ENCODE measurements around the gene GALNT10.

GALNT10 gene

GRCh38 chr5:154275566-154275965 is 85.0 kb downstream of the GALNT10 start:
- Histone ChIP-seq H3K36me3 (ENCODE audit: insufficient read depth, low read length) (no peaks in the 10 kb centered on the region), H3K9me3 (ENCODE audit: low read depth, low read length) (no peaks in the 10 kb centered on the region), H3K9ac (ENCODE audit: insufficient read length) (no peak overlapping the region), H3K27ac (no peak overlapping the region), H3K4me3 (no peak overlapping the region)
- TF ChIP-seq POLR2AphosphoS5 (IDR thresholded peaks at IDR 0.05; ENCODE audit: borderline replicate concordance, low read depth, low read length): no peak
- no peak for TF ChIP-seq FOXP2 (optimal IDR thresholded peaks at IDR 0.05; ENCODE audit: control extremely low read depth, extremely low read length, insufficient read depth)
- TF ChIP-seq EZH2 (IDR thresholded peaks at IDR 0.05): no peak
- DNase-seq (ENCODE audit: low read depth, low spot score): no peak

DNA sequence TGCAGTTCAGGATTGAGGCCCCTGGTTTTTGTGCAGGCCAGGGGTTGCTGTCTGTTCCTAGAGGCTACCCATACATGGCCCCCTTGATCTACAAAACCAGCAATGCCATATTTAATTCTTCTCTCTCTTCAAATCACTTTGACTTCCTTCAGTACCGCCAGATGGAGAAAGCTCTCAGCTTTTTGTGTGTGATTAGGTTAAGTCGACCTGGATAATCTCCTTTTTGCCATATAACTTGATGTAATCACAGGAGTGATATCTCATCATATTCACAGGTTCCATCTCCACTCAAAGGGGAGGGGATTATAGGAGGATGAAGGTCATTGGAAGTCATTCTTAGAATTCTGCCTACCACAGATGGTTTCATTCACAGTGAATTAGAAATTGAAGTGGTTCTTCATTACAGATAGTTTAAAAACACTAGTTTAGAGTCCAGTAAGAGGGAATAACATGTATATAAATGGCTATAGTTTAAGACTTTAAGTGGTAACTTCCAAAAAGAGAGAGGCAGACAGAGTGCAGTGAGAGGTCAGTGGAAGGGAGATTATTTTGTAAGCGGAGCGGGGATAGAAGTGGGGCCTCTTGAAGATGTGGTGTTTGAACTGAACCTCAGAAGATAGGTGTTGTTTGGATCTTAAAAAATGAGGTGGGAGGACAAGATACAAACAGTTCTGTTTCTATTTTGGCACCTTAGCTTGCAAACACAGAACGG is 85.9 kb downstream of the GALNT10 start:
- H3K9me3 ChIP-seq (ENCODE audit: low read depth, low read length): no peaks in the 10 kb centered on the region
- H3K36me3 ChIP-seq (ENCODE audit: insufficient read depth, low read length): no peaks in the 10 kb centered on the region
- H3K9ac ChIP-seq (ENCODE audit: insufficient read length): no peak overlapping the region
- H3K4me3 ChIP-seq: no peak overlapping the region
- no peak for DNase-seq (ENCODE audit: low read depth, low spot score)
- H3K27ac ChIP-seq: no peak overlapping the region
- TF ChIP-seq POLR2AphosphoS5 (IDR thresholded peaks at IDR 0.05; ENCODE audit: borderline replicate concordance, low read depth, low read length) (no peak), FOXP2 (optimal IDR thresholded peaks at IDR 0.05; ENCODE audit: control extremely low read depth, extremely low read length, insufficient read depth) (no peak), EZH2 (IDR thresholded peaks at IDR 0.05) (no peak)

DNA sequence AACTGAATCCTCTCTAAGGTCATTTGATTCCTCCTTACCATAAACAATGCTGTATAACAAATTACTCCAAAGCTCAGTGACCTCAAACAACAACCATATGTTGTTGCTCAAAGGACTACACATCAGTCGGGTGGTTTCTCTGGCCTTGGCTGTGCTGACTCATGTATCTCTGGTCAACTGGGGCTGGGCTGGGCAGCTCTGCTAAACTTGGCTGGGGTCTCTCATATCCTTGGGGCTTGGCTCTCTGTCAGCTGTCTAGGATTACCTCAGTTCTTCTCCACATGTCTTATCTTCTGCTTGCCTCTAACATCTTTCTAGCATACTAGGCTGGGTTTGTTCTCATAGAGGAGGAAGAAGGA is 86.4 kb downstream of the GALNT10 start:
- Histone ChIP-seq H3K27ac (no peak overlapping the region), H3K4me3 (no peak overlapping the region), H3K9ac (ENCODE audit: insufficient read length) (no peak overlapping the region), H3K36me3 (ENCODE audit: insufficient read depth, low read length) (no peaks in the 10 kb centered on the region), H3K9me3 (ENCODE audit: low read depth, low read length) (no peaks in the 10 kb centered on the region)
- TF ChIP-seq POLR2AphosphoS5 (IDR thresholded peaks at IDR 0.05; ENCODE audit: borderline replicate concordance, low read depth, low read length): no peak
- TF ChIP-seq EZH2 (IDR thresholded peaks at IDR 0.05): no peak
- TF ChIP-seq FOXP2 (optimal IDR thresholded peaks at IDR 0.05; ENCODE audit: control extremely low read depth, extremely low read length, insufficient read depth): no peak
- no peak for DNase-seq (ENCODE audit: low read depth, low spot score)

DNA sequence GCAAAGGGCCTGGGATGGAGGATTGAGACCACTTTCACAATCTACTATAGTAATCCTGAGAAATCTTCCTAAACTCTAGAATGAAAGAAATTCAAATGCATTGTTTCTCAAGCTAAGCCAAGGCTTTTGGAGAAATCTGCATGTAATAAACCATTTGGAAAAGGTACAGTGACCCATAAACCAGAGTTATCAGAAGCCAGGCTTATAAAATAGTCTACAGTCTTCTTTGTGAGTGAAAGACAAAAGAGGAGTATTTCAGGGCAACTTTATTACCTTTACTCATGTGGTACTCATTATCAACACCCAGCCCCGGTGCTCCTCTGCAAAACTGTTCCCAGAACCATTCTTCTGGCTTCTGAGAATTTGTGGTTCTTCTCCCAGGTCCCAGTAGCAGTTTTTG is 87.0 kb downstream of the GALNT10 start:
- H3K9me3 ChIP-seq (ENCODE audit: low read depth, low read length): no peaks in the 10 kb centered on the region
- H3K4me3 ChIP-seq: no peak overlapping the region
- no peak overlapping the region for H3K9ac ChIP-seq (ENCODE audit: insufficient read length)
- TF ChIP-seq EZH2 (IDR thresholded peaks at IDR 0.05) (no peak), POLR2AphosphoS5 (IDR thresholded peaks at IDR 0.05; ENCODE audit: borderline replicate concordance, low read depth, low read length) (no peak), FOXP2 (optimal IDR thresholded peaks at IDR 0.05; ENCODE audit: control extremely low read depth, extremely low read length, insufficient read depth) (no peak)
- no peak overlapping the region for H3K27ac ChIP-seq
- no peaks in the 10 kb centered on the region for H3K36me3 ChIP-seq (ENCODE audit: insufficient read depth, low read length)
- DNase-seq (ENCODE audit: low read depth, low spot score): no peak

GRCh38 chr5:154278186-154278585 is 87.7 kb downstream of the GALNT10 start:
- H3K4me3 ChIP-seq: no peak overlapping the region
- no peak overlapping the region for H3K9ac ChIP-seq (ENCODE audit: insufficient read length)
- H3K9me3 ChIP-seq (ENCODE audit: low read depth, low read length): no peaks in the 10 kb centered on the region
- H3K36me3 ChIP-seq (ENCODE audit: insufficient read depth, low read length): no peaks in the 10 kb centered on the region
- TF ChIP-seq FOXP2 (optimal IDR thresholded peaks at IDR 0.05; ENCODE audit: control extremely low read depth, extremely low read length, insufficient read depth) (no peak), POLR2AphosphoS5 (IDR thresholded peaks at IDR 0.05; ENCODE audit: borderline replicate concordance, low read depth, low read length) (no peak), EZH2 (IDR thresholded peaks at IDR 0.05) (no peak)
- no peak for DNase-seq (ENCODE audit: low read depth, low spot score)
- no peak overlapping the region for H3K27ac ChIP-seq

- H3K36me3 ChIP-seq (ENCODE audit: insufficient read depth, low read length): no peaks in the 10 kb centered on the region
- H3K27ac ChIP-seq: no peak overlapping the region
- DNase-seq (ENCODE audit: low read depth, low spot score): no peak
- H3K9me3 ChIP-seq (ENCODE audit: low read depth, low read length): no peaks in the 10 kb centered on the region
- no peak overlapping the region for H3K4me3 ChIP-seq
- H3K9ac ChIP-seq (ENCODE audit: insufficient read length): no peak overlapping the region
- TF ChIP-seq EZH2 (IDR thresholded peaks at IDR 0.05) (no peak), POLR2AphosphoS5 (IDR thresholded peaks at IDR 0.05; ENCODE audit: borderline replicate concordance, low read depth, low read length) (no peak), FOXP2 (optimal IDR thresholded peaks at IDR 0.05; ENCODE audit: control extremely low read depth, extremely low read length, insufficient read depth) (no peak)
Observed at GRCh38 chr5:154278908-154279307, 88.4 kb downstream of the GALNT10 start.

GRCh38 chr5:154284433-154284832 is 93.9 kb downstream of the GALNT10 start:
- TF ChIP-seq FOXP2 (optimal IDR thresholded peaks at IDR 0.05; ENCODE audit: control extremely low read depth, extremely low read length, insufficient read depth): no peak
- no peak for TF ChIP-seq POLR2AphosphoS5 (IDR thresholded peaks at IDR 0.05; ENCODE audit: borderline replicate concordance, low read depth, low read length)
- TF ChIP-seq EZH2 (IDR thresholded peaks at IDR 0.05): no peak
- H3K9ac ChIP-seq (ENCODE audit: insufficient read length): no peak overlapping the region
- no peaks in the 10 kb centered on the region for H3K36me3 ChIP-seq (ENCODE audit: insufficient read depth, low read length)
- H3K4me3 ChIP-seq: no peak overlapping the region
- no peak for DNase-seq (ENCODE audit: low read depth, low spot score)
- no peak overlapping the region for H3K27ac ChIP-seq
- H3K9me3 ChIP-seq (ENCODE audit: low read depth, low read length): no peaks in the 10 kb centered on the region

GRCh38 chr5:154285661-154286408 is 95.3 kb downstream of the GALNT10 start:
- no peaks in the 10 kb centered on the region for H3K9me3 ChIP-seq (ENCODE audit: low read depth, low read length)
- H3K4me3 ChIP-seq: no peak overlapping the region
- no peaks in the 10 kb centered on the region for H3K36me3 ChIP-seq (ENCODE audit: insufficient read depth, low read length)
- no peak for DNase-seq (ENCODE audit: low read depth, low spot score)
- no peak overlapping the region for H3K9ac ChIP-seq (ENCODE audit: insufficient read length)
- H3K27ac ChIP-seq: no peak overlapping the region
- TF ChIP-seq EZH2 (IDR thresholded peaks at IDR 0.05) (no peak), POLR2AphosphoS5 (IDR thresholded peaks at IDR 0.05; ENCODE audit: borderline replicate concordance, low read depth, low read length) (no peak), FOXP2 (optimal IDR thresholded peaks at IDR 0.05; ENCODE audit: control extremely low read depth, extremely low read length, insufficient read depth) (no peak)

Data from SK-N-MC (cell line).